Measurements from ENCODE around the gene NIM1K. TPM values are rescaled to one million over a fixed set of nuclear protein-coding genes. Genes with fewer than 3 reads are reported as not detected.
"Not testable (repeated sequence)": the region's sequence is repeated elsewhere in the genome, so short reads cannot be mapped to it uniquely, and the experiment has no call there.

Gene NIM1K
- total RNA-seq, 1 donor from 2014 or later: 0.61 TPM

GRCh38 chr5:43312699-43313034, 120.6 kb downstream of the NIM1K start:
- intact Hi-C loops (cut with micrococcal nuclease): loop anchor here (1.0 to 5.0 kb wide), 20 partner anchors 8 to 1565 kb away; partner anchors contain the start of genes ANXA2R, C5orf34, FBXO4 and NNT

GRCh38 chr5:43313035-43313853, 121.2 kb downstream of the NIM1K start, which contains the start of gene HMGCS1:
Gene HMGCS1 (minus strand): TSS chr5:43313412. CDS start chr5:43298965, 14,447 bp downstream.
- intact Hi-C loops (cut with micrococcal nuclease): loop anchor here (1.0 to 5.0 kb wide), 20 partner anchors 9 to 1564 kb away; partner anchors contain the start of genes ANXA2R, C5orf34, FBXO4 and NNT

GRCh38 chr5:43313854-43314457, 121.9 kb downstream of the NIM1K start:
- intact Hi-C loops (cut with micrococcal nuclease): loop anchor here (1.0 to 5.0 kb wide), 20 partner anchors 10 to 1563 kb away; partner anchors contain the start of genes ANXA2R, C5orf34, FBXO4 and NNT

- intact Hi-C loops (cut with micrococcal nuclease): loop anchor here (1.0 to 5.0 kb wide), 4 partner anchors 22 to 1563 kb away; partner anchors contain the start of genes FBXO4 and RIMOC1
Observed at GRCh38 chr5:43314724-43315123, 122.7 kb downstream of the NIM1K start.

GRCh38 chr5:43315263-43315662, 123.2 kb downstream of the NIM1K start:
- intact Hi-C loops (cut with micrococcal nuclease): loop anchor here (1.0 kb wide), 1 partner anchor 21 kb away; no protein-coding TSS in a partner anchor

- intact Hi-C loops (cut with micrococcal nuclease): loop anchor here (1.0 kb wide), 1 partner anchor 21 kb away; no protein-coding TSS in a partner anchor
Observed at GRCh38 chr5:43315682-43316081, 123.7 kb downstream of the NIM1K start.

GRCh38 chr5:43316421-43316820, 124.4 kb downstream of the NIM1K start:
- intact Hi-C loops (cut with micrococcal nuclease): no loop called here

- intact Hi-C loops (cut with micrococcal nuclease): no loop called here
Observed at GRCh38 chr5:43320846-43321245, 128.8 kb downstream of the NIM1K start.

- intact Hi-C loops (cut with micrococcal nuclease): not testable (repeated sequence)
Observed at GRCh38 chr5:43323488-43323887, 131.5 kb downstream of the NIM1K start.

GRCh38 chr5:43325624-43326023, 133.6 kb downstream of the NIM1K start:
- intact Hi-C loops (cut with micrococcal nuclease): not testable (repeated sequence)

Other genes with a start within 250 kb of the NIM1K start
- gene ANXA2R, start 151.9 kb upstream of the NIM1K start, total RNA-seq: 9.3 and 9.7 TPM in 2 replicates
- gene ZNF131, start 71.3 kb upstream of the NIM1K start, total RNA-seq: 43.1 and 44.2 TPM in 2 replicates
- gene HMGCS1, start 121.2 kb downstream of the NIM1K start, total RNA-seq: 105 and 109 TPM in 2 replicates
- 11.1 and 12.7 TPM in 2 replicates for gene CCL28, start 220.2 kb downstream of the NIM1K start, total RNA-seq